ENCODE data around the gene SQSTM1.

Gene SQSTM1

DNA sequence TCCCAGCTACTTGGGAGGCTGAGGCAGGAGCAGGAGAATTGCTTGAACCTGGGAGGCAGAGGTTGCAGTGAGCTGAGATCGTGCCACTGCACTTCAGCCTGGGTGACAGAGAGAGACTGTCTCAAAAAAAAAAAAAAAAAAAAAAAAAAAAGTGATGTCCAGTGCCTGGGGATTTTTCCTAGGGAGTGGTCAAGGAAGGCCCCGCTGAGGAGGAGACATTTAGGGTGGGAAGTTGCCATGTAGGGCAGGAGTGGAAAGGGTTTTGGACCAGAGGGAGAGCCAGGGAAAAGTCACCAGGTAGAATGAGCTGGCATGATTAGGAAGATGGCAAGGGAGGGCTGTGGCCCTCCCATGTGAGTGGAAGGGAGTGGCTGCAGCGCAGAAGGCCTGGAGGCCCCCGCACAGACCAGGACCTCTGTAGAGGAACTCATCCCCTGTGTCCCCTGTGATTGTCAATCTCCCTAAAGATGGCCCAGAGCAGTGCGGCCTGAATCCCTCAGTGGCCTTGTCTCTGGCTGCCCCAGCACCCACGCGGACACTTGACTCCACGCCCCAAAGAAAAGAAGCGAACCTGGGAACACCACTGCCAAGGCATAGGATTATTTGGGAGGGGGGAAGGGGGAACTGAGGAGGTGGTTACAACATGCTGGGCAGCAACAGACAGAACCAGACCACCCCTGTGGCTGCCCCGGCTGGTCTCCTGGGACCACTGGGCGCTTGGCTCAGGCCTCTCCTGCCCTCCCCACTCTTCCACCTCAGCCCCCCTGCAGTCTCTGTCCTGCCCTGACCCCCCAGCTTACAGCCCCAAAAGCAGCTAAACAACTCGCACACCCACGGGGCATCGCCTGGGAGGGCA lies 2.6 kb upstream of the SQSTM1 start:
- no peak overlapping the region for H3K27ac ChIP-seq

DNA sequence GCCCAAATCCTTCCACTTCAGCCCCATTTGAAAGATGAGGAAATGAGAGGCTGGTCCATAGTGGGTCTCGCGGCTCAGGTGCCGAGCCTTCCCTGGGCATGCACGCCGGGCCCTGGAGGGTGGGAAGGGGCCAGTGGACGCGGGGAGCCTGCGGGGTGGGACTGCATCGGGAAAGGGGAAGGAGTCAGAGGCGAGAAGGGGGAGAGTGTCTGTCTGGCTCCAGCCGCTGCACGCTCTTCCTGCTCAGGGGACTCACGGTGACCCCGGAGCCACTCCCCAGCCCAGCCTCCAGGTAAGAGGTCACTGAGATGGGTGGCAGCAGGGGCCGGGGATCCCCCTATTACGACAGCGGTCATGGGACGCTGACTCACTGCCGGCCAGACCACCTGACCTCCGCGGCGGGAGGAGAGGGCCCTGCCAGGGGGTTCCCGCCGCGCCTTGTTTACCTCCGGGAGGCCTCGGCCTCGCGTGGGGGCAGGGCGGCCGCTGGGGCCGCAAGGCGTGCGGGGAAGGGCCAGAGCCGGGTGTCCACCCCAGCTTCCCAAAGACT lies 1.9 kb upstream of the SQSTM1 start:
- TF ChIP-seq, protein P1, sequence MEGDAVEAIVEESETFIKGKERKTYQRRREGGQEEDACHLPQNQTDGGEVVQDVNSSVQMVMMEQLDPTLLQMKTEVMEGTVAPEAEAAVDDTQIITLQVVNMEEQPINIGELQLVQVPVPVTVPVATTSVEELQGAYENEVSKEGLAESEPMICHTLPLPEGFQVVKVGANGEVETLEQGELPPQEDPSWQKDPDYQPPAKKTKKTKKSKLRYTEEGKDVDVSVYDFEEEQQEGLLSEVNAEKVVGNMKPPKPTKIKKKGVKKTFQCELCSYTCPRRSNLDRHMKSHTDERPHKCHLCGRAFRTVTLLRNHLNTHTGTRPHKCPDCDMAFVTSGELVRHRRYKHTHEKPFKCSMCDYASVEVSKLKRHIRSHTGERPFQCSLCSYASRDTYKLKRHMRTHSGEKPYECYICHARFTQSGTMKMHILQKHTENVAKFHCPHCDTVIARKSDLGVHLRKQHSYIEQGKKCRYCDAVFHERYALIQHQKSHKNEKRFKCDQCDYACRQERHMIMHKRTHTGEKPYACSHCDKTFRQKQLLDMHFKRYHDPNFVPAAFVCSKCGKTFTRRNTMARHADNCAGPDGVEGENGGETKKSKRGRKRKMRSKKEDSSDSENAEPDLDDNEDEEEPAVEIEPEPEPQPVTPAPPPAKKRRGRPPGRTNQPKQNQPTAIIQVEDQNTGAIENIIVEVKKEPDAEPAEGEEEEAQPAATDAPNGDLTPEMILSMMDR (conservative IDR thresholded peaks at IDR 0.05): no peak
- H3K27ac ChIP-seq: no peak overlapping the region

More for the DNA sequence above, 2.6 kb upstream of the SQSTM1 start:
- TF ChIP-seq, protein P1 (conservative IDR thresholded peaks at IDR 0.05): no peak

DNA sequence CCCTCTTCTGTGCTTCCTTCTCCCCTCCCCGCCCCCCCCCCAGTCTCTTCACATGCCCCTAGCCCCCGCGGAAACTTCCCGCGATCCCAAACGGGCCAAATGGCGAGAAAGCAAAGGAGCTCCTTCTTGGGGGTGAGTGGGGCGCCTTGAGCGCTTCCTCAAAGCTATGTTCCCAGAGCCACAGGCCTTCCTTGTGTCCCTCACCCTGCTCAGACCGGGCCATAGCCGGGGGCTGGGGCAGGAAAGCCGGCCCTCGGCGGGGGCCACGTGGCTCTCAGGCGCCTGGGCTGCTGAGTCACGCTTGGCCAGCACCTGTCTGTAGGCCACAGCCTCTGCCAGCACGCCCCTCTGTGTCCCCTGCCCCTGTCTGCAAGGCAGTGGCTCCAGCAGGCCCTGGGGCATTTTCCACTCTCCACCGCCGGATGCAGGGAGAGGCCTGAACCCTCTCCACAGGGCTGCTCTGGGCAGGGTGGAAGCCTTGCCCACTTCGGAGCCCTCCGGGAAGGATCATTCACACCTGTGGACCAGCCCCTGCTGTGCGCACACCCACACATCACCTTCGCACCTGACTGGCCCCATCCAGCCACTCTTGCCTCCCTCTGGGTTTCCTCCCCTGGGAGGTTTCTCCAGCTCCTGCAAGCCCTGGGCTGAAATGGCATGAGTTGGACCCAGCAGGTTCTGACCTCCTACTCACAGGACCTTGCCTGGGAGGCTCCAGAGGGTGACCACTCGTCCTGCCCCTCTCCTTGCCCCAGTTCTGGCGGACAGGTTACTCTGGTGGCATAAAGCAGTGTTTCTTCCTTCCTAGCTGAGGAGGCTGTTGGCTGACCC lies 1.2 kb upstream of the SQSTM1 start:
- TF ChIP-seq, protein P1 (conservative IDR thresholded peaks at IDR 0.05): no peak
- peak overlapping the region; percentile 100 for H3K27ac ChIP-seq

DNA sequence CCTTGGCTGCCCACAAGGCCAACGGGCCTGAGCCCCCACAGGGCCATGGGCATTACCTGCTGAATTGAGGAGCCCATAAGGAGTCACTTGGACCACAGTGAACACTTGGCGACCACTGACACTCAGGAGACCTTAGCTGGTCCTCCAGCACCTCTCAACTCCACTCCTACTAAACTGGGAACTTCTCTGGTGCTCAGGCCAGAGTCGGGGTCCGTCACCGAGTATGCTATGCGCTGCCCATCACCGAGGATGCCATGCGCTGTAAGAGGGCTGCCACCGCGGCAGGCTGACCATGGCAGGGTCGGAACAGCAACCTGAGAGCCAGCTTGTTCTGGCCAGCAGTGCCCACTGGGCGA lies 600 bp upstream of the SQSTM1 start:
- TF ChIP-seq, protein P1 (conservative IDR thresholded peaks at IDR 0.05): no peak
- peak overlapping the region; percentile 100 for H3K27ac ChIP-seq

DNA sequence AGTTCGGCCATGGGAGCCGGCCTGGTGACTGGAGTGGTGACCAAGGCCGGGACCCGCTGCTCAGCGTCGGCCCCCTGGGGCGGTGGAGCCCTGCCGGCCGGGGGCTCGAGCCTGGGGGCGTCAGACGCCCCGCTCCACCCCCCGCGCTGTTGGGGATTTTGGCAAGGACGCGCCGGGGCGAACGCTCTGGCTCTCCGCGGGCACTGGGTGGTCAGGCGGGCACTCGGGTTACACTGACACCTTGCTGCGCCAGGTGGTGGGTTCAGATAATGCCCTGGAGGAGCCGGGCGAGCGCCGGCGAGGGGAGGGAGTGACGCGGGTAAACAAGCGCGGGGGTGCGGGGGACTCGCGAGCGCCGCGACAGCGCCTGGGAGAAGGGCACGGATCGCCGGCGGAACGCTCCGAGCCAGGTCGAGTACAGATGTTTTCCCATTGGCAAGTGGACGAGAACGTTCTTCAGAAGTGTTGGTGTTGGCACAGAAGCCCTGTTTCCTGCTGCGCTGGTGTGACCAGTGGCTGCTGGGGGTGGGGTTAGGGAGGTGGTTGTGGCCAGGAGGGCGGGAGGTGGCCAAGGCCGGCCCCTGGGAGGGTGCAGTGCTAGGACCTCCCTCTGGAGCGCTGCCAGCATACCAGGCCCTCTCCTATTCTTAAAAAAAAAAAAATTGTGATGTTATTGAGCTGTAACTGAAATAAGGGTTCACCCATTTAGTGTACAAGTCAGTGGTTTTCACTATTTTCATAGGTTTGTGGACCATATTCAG lies 773 bp downstream of the SQSTM1 start:
- TF ChIP-seq, protein P1 (conservative IDR thresholded peaks at IDR 0.05): peak; percentile 45
- H3K27ac ChIP-seq: peak overlapping the region; percentile 100

DNA sequence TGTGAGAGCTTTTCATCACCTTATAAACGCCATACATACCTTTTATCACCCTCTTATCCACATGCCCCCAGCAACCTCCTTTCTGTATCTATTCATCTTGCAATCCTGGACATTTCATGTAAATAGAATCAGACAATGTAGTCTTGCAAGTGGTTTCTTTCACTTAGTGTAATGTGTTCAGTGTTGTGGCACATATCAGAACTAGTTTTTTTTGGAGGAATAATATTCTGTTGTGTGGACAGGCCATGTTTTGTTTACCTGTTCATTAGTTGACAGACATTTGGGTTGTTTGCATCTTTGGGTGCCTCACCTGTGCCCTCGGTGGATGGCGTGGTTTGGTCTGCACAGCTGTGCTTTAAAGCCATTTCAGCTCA lies 1.3 kb downstream of the SQSTM1 start:
- TF ChIP-seq, protein P1 (conservative IDR thresholded peaks at IDR 0.05): no peak
- H3K27ac ChIP-seq: peak overlapping the region; percentile 100
